GM18873 (cell line): ENCODE data around the gene DAPL1.
"Not testable (repeated sequence)": the region's sequence is repeated elsewhere in the genome, so short reads cannot be mapped to it uniquely, and the experiment has no call there.

Experiments used
- ATAC-seq: cut with Tn5 transposase; IDR thresholded peaks from one replicate; pipeline ENCODE4 v1.9.1; 2021; ENCODE audit warnings: mild to moderate bottlenecking, moderate library complexity, moderate number of reproducible peaks; ENCODE audit not compliant: unreplicated experiment, low FRiP score

DAPL1 gene

DNA sequence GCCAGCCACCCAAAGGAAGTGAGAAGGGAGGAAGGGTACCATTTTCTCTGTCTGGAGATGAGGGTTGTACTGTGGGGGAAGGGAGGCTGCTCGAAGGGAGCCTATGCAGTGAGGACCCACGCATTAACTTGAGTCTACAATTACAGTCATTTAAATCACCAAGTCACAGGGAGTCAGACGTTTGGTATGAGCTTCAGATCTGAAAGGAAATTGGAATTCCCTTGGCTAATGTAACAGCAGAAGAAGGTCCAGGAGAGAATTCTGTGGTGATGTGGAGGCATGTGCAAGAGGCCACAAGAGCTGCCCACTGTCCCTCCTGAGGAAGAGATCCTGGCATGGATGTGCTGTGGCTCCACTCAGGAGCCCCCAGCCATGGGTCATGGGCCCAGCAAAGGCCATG, 22.5 kb downstream of the DAPL1 start:
- no peak for ATAC-seq

DNA sequence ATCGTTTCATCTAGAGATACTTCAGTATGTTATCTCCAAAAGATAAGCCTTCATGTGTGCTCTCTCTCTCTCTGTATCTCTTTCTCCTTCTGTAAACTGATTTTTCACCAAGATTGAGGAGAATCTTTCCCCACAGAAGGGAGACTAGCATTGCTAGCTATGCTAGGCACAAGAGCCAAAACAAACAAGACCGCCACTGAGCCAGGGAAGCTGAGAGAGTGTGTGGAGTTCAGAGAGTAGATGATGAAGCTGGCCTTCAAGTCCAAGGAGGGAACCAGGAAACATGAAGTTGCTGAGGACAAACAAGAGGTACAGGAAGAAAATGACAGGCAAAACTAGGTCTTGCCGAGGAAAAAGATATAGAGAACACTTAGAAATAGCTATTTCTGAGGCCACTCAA, 23.4 kb downstream of the DAPL1 start:
- ATAC-seq = no peak

DNA sequence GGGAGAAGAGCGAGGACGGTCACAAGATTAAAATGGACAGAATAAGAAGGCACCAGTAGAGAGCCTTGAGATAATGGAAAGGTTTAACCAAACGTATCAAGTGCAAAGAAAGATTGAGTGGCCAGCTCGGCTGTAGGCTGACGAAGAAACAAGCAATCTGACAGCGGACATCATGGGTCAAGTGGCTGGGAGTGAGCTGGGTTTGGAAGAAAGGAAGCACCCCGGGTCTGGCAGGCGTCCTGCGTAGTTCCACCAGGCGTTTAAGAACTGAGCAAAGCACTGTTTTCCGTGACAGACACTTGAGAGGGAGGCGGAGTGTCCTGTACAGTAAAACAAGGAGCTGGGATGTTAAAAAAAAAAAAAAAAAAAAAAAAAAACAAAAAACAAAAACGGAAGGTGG, 27.1 kb downstream of the DAPL1 start:
- ATAC-seq = no peak

DNA sequence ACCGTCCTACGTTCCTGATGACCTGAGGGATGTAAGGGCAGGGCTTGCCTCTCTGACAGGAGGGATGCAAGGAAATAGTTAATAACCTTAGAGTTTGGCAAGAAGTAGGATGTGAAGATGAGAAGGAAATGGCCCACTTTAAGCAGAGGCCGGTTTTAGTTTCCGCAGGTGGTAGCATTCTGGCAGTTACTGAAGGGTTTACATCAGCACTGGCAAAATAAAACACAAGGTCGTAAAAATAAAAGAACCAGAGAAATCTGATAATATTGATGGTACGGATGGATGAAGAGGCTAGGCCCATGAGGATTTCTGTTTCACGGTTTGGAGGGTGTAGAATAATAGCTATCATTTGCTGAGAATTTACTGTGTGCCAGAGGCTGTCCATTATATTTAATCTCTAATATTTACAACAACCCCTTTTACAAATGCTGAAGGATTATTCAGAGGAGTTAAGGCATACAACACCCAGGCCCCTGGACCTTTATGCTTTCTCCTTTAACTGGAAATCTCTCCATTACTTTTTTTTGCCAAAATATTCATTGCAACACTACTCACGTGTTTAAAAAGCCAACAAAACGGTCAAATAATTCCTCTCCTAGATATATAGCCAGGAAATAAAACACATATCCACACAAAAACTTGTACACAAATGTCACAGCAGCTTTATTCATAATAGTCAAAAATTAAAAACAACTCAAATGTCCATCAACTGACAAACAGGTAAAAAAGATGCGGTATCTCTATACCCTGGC, 28.5 kb downstream of the DAPL1 start:
- ATAC-seq = no peak

DNA sequence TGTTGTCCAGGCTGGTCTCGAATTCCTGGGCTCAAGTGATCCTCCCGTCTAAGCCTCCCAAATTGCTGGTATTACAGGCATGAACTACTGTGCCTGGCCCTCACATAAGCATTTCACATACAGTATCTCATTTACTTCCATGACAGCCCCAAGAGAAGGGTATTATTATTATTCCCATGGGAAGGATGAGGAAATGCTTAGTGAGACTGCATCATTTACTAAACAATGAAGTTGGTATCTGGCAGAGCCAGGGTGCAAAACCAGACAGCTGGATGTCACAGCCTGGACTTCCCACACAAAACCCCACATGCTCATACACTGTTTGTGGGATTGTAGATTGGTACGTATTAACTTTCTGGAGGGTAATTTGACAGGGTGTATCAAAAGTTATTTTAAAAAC, 29.9 kb downstream of the DAPL1 start:
- ATAC-seq = no peak

DNA sequence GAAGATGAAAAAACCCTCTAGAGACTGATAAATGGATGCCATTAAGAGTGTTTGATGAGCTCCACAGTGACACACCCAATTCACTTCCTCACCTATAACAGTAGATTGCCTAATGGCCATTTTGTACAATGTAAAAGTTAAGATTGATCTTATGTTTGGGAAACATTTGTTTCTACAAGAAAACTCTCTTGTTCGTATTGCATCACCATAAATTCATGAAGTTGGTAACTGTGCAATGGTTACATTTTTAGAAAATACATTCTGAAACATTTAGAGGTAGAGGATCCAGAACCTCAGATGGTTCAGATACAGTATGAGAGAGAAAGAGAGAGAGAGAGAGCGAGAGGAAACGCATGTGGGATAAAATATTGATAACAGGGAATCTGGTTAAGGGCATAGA, 31.8 kb downstream of the DAPL1 start:
- no peak for ATAC-seq

DNA sequence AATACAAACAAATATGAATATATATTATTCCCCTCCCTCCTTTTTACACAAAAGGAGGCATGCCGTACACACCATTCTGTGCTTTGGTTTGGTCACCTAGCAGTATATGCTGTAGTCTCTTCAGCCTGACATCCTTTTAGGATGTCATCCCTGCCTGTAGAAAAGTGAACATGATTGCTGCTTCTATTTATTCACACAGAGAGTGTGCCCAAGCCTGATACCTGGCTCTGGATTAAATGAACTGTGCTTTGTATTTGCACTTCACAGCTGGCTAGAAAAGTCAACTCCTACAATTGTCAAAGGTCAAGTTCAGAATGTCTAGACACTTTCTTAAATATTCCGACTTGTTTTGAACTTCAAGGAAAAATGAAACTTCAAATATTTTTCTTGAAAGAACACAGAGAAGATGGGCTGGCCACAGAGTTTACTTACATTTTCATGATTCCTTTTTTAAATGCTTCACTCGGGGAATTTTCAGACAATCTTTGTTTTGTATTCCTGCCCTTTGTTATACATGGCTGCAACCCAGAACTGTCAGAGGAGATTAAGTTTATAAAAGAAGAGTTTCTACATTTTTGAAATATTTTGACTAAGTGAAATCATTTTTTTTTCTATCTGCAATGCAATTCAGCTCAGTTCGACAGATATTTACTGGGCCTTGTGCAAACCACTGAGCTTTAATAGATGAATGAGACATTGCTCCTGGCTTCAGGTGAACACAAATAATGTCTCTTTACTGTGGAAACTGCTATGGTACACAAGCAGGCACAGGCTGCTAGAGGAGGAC, 33.5 kb downstream of the DAPL1 start:
- ATAC-seq = no peak

DNA sequence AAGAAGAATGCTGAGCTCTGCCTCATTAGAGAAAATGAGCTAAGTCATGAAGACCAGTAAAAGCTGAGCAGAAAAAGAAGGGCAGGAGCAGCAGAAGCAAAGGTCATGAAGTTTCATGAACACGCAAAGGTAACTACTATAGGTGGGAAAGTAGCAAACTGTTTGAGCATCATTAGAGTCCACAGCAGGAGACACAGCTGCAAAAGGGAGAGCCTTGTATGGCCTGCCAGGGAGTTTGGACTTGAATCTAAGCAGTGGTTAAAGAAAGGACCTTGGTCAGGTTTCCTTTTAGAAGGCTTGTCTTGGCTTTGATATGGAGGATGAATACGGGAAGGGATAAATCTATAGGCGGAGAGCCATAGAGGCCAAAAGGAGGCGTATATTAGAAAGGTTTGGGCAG, 34.0 kb downstream of the DAPL1 start:
- no peak for ATAC-seq

DNA sequence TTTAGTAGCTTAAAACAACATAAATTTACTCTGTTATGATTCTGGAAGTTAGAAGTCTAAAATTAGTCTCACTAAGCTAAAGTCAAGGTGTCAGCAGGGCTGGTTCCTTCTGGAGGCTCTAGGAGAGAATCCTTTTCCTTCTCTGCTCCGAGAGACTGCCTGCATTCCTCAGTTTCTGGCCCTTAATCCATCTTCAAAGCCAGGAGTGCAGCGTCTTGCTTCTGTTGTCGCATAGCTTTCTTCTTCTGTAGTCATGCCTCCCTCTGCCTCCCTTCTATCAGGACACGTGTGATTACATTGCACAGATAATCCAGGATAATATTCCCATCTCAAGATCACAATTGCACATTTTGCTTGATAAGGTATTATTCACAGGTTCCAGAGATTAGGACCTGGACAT, 35.1 kb downstream of the DAPL1 start:
- ATAC-seq = no peak

DNA sequence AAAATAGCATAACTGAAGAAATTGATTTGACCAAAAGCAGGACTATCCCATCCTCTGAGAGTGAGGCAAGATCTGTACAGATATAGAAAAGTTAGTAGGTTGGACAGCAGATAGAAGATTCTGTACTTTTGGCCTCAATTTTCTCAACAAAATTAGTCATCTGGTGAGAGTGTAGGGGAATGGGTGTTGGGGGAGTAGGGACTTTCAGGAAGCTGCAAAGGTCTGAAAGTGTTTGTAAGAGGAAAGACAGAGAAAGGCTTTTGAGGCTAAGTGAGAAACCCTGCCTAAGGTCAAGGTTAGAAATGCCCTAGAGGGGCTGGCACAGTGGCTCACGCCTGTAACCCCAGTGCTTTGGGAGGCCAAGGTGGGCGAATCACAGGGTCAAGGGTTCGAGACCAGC, 40.3 kb downstream of the DAPL1 start:
- no peak for ATAC-seq

DNA sequence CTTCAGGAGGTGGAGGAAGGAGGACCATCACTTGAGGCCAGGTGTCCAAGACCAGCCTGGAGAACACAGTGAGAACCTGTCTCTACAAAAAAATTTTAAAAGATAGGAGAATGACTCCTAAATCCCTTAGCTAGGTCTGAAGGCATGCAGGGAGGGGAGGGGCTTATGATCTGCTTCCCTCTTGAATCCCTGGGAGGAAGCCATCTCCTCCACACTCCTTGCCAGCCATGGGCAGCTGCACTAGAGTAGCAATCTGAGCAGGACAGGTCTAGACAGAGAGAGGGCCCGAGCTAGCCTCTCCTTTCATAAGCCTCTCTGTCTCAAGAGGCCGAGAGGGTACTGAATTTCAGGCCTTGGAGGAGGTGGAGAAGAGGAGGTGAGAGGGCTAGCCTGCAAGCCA, 42.5 kb downstream of the DAPL1 start:
- no peak for ATAC-seq

DNA sequence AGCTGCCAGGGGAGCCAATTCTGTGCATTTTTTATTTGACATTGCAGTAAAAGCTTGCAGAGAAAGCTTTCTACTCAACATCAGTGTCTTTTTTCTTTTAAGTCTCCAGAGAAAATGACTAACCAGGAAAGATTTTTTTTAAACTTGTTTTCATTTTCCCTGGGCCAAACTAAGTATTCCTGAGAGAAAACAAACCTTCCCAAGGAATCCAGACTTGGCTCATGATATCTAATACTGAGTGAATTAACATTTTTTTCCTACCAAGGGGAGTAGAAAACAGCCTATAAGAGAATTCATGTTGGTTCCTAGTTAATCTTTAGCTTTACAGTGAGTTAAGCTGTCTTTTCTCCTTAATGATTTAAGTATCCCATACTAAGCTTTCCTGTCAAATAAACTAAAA, 46.7 kb downstream of the DAPL1 start:
- no peak for ATAC-seq

DNA sequence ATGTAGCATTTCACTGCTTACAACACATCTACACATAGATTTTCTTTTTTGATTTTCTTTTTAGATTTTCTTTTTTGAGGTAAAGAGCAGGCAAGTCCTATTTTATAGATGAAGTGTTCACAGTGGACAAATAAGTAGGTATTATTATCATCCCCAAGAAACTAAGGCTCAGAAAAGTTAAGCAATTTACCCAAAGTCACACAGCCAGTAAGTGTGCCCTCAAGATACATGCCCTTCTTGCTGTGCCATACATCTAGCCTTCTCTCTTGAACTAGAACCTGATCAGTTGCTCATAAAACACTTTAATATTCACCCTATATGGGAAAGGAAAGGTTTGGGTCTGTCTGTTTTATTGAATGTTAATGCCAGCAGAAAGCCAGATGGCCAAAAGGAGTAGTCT, 50.3 kb downstream of the DAPL1 start:
- no peak for ATAC-seq

DNA sequence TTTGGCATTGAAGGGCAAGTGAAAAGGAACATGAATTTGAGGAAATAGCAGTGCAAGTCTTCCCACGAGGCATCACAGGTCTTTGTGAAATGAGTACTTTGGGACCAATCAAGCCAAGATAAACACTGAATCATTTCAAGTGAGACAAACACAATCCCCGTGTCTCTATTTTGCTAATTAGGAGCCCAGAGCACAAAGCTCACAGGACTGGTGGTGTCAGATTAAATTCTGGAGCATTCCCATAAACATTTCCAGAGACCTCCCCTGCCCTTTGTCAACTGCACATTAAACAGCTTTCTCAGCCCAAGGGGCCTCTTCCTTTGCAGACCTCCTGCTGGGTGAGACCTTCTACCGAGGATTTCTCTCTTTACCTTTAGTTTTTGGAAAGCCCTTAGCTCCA, 50.7 kb downstream of the DAPL1 start:
- ATAC-seq = no peak

DNA sequence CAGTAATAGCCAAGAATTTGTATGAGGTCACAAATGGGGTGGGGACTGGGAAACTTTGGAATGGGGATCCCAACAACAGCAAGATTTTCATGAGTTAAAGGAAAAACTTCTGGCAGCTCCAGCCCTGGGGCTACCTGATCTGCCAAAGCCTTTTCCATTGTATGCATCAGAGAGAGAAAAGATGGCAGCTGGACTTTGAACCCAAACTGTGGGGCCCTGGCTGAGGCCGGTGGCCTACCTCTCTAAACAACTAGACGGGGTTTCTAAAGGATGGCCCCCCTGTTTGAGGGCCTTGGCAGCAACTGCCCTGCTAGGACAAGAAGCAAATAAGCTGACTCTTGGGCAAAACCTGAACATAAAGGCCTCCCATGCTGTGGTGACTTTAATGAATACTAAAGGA, 52.4 kb downstream of the DAPL1 start:
- not testable (repeated sequence) for ATAC-seq

DNA sequence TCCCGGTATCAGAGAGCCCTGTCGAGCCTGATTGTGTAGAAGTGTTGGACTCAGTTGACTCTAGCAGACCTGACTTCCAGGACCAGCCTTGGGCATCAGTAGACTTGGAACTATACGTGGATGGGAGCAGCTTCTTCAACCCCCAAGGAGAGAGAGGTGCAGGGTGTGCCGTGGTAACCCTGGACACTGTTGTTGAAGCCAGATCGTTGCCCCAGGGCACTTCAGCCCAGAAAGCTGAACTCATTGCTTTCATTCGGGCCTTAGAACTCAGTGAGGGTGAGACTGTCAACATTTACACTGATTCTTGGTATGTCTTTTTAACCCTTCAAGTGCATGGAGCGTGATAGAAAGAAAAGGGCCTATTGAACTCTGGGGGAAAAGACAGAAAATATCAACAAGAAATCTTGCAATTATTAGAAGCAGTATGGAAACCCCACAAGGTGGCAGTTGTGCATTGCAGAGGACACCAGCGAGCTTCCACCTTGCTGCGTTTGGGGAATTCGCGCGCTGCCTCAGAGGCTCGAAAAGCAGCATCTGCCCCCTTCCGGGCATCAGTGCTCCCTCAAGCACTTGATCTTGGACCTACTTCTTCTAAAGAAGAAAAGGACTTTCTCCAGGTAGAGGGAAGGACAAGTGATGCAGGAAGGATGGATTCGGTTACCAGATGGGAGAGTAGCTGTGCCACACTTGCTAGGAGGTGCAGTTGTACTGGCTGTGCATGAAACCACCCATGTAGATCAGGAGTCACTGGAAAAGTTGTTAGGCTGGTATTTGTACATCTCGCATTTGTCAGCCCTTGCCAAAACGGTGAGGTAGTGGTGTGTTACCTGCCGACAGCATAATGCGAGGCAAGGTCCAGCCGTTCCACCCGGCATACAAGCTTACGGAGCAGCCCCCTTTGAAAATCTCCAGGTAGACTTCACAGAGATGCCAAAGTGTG, 53.2 kb downstream of the DAPL1 start:
- ATAC-seq = not testable (repeated sequence)

DNA sequence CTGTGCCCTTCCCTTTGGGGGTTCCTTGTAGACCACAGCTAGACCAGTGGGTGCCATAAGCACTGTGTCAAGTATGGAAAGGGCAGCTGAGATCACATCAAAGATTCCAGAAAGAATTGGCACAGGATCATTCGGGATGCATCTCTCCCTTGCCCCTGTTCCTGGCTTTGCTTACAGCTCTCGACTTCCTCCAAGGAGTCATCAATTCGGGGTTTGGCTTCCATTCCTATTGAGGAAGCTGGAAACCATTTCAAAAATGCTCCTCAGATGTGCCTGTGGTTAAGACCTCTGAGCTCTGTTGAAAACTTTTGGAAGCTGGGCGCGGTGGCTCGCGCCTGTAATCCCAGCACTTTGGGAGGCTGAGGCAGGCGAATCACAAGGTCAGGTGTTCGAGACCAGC, 65.1 kb downstream of the DAPL1 start:
- not testable (repeated sequence) for ATAC-seq

DNA sequence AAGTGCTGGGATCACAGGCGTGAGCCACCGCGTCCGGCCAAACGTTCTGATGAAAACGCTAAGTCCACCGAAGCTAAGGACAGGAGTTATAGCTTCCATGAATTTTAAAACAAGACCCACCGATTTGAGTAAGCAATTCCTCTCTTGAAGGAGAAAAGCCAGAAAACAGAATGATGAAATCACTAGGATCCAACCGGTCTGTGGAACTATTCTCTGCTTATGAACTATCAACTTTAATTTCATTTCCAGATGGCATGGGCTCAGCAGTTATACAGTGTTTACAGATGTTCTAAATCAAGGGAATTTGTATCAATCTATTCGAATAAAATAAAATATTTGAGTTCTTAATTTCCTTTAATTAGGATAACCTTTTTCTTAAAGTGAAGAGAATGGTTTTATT, 66.5 kb downstream of the DAPL1 start:
- ATAC-seq = not testable (repeated sequence)

DNA sequence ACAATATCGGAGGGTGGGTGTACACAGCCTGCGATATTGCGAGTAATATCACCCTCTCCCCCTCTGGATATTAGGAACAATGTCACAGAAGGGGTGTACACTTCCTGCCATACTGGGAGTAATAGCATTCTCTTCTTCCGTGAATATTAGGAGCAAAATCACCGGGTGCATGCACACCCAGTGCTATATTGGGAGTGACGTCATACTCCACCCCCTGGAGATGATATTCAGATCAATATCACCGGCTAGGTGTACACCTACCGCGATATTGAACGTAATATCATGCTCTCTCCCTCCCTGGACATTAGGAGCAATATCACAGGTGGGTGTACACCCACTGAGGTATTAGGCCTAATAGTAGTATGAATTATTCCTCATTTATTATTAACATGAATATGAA, 70.4 kb downstream of the DAPL1 start:
- ATAC-seq = not testable (repeated sequence)
